Fibroblast of lung (primary cell): ENCODE measurements around the gene EPS8L2. TPM values are rescaled to one million over a fixed set of nuclear protein-coding genes. Genes with fewer than 3 reads are reported as not detected.

Source experiments
- DNase-seq, 2 donors: peaks; one replicate each; pipeline versions ENCODE4 v3.0.0 to v3.0.0-alpha.2; 2010; ENCODE audit warnings: low read depth in 2 of 2
- H2AFZ ChIP-seq: 2 replicates; pipeline ENCODE4 v1.5.1; 2012; ENCODE audit warnings: low read length, control low read depth, inconsistent platforms
- H3K27ac ChIP-seq: 2 replicates; pipeline ENCODE4 v1.5.1; 2011; ENCODE audit warnings: low read length, control low read depth; ENCODE audit not compliant: insufficient read depth
- H3K27me3 ChIP-seq: 2 replicates; pipeline ENCODE4 v1.5.1; 2011; ENCODE audit warnings: mild to moderate bottlenecking, low read length; ENCODE audit not compliant: control insufficient read depth, insufficient read depth
- H3K36me3 ChIP-seq: 2 replicates; pipeline ENCODE4 v1.5.1; 2011; ENCODE audit warnings: low read length; ENCODE audit not compliant: control insufficient read depth, insufficient read depth
- H3K4me1 ChIP-seq: 2 replicates; pipeline ENCODE4 v1.5.1; 2011; ENCODE audit warnings: low read length; ENCODE audit not compliant: control insufficient read depth, insufficient read depth; ENCODE audit errors: extremely low read depth
- H3K4me2 ChIP-seq: 2 replicates; pipeline ENCODE4 v1.5.1; 2011; ENCODE audit warnings: low read length, control low read depth; ENCODE audit not compliant: insufficient read depth; ENCODE audit errors: extremely low read depth
- H3K4me3 ChIP-seq, 4 experiments: fragments of 200-600 bp in 1 of 4; sonication (generic) in 1 of 4; replicated peaks in 1 of 4; 2 replicates each; pipeline ENCODE4 v1.5.1; 2011 to 2016; ENCODE audit warnings: low read length in 4 of 4, low read depth in 3 of 4, mild to moderate bottlenecking in 3 of 4, control low read depth in 2 of 4, inconsistent platforms in 1 of 4, mixed read lengths in 1 of 4; ENCODE audit not compliant: insufficient read depth in 1 of 4; ENCODE audit errors: control extremely low read depth in 1 of 4
- H3K79me2 ChIP-seq: 2 replicates; pipeline ENCODE4 v1.5.1; 2012; ENCODE audit warnings: mild to moderate bottlenecking, low read length, inconsistent platforms; ENCODE audit not compliant: control insufficient read depth, insufficient read depth
- H3K9ac ChIP-seq: 2 replicates; pipeline ENCODE4 v1.5.1; 2011; ENCODE audit warnings: mild to moderate bottlenecking, low read length, control low read depth; ENCODE audit not compliant: insufficient read depth
- H3K9me3 ChIP-seq: 2 replicates; pipeline ENCODE4 v1.5.1; 2012; ENCODE audit warnings: low read depth, low read length; ENCODE audit not compliant: control insufficient read depth, insufficient read depth
- H4K20me1 ChIP-seq: 2 replicates; pipeline ENCODE4 v1.5.1; 2011; ENCODE audit warnings: low read length; ENCODE audit not compliant: control insufficient read depth, insufficient read depth; ENCODE audit errors: extremely low read depth
- EZH2 ChIP-seq: IDR thresholded peaks from 2 replicates; pipeline ENCODE4 v1.5.1; 2012; ENCODE audit warnings: low read length, control low read depth, mild to moderate bottlenecking; ENCODE audit errors: missing control alignments
- polyA plus RNA-seq, 2 donors: library from polyadenylated mRNA; depleted of rRNA in 1 of 2; stranded (reverse) in 1 of 2; unstranded in 1 of 2; fragments of >200 nt; gene quantifications; 2 replicates each; pipeline ENCODE4 v1.2.1, GENCODE V29; 2011 to 2012; ENCODE audit warnings: missing spikeins in 1 of 2
- total RNA-seq: library from RNA; depleted of rRNA; stranded (reverse); fragments of >200 nt; gene quantifications from 2 replicates; pipeline ENCODE4 v1.2.1, GENCODE V29; 2014
- TF ChIP-seq, protein P1 (sequence below), 2 donors: IDR thresholded peaks in 1 of 2; conservative IDR thresholded peaks in 1 of 2; 1 replicate in 1 of 2; 2 replicates in 1 of 2; pipeline ENCODE4 v1.5.1; 2011 to 2012; ENCODE audit warnings: low read length in 2 of 2, control low read depth in 1 of 2, inconsistent platforms in 1 of 2, low read depth in 1 of 2, mild to moderate bottlenecking in 1 of 2

The EPS8L2 gene
- total and polyA plus RNA-seq, 2 donors (not counting 1 experiment from before 2014, with no cell fraction given), result 18.4 to 54.2 TPM

DNA sequence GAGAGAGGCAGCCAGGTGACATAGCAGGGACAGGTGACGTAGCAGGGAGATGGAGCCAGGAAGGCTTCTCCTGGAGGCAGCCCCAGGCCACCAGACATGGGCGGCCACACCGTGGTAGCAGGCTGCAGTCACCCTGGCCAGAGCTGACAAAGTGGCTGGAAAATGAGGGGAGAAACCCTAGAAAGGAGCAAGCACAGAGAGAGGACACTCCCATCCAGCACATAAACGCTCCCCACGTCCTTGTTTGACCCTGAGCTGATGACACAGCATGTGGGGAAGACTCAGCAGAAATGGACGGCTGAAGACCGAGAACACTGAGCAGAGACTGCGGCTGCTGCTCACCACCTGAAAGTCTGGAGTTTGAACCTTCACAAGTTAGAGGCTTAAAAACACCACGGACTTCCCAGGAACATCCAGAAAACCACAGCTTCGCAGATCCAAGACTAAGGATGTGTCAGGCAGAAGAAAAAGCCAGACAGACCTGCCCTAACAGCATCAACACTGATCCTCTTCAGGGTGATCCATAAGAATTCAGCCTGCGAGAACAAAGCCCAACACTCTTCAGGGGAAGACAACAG, 40.2 kb upstream of the EPS8L2 start:
- H4K20me1 ChIP-seq, result no peaks in the 10 kb centered on the region
- DNase-seq, result peak; percentile 10 to 62
- no peak overlapping the region for H3K9ac ChIP-seq
- no peak overlapping the region for H2AFZ ChIP-seq
- no peaks in the 10 kb centered on the region for H3K27me3 ChIP-seq
- H3K79me2 ChIP-seq, result peaks cover 3% of the 10 kb centered on the region
- H3K4me2 ChIP-seq, result peak overlapping the region; percentile 2
- no peak overlapping the region for H3K4me3 ChIP-seq
- TF ChIP-seq, protein P1, sequence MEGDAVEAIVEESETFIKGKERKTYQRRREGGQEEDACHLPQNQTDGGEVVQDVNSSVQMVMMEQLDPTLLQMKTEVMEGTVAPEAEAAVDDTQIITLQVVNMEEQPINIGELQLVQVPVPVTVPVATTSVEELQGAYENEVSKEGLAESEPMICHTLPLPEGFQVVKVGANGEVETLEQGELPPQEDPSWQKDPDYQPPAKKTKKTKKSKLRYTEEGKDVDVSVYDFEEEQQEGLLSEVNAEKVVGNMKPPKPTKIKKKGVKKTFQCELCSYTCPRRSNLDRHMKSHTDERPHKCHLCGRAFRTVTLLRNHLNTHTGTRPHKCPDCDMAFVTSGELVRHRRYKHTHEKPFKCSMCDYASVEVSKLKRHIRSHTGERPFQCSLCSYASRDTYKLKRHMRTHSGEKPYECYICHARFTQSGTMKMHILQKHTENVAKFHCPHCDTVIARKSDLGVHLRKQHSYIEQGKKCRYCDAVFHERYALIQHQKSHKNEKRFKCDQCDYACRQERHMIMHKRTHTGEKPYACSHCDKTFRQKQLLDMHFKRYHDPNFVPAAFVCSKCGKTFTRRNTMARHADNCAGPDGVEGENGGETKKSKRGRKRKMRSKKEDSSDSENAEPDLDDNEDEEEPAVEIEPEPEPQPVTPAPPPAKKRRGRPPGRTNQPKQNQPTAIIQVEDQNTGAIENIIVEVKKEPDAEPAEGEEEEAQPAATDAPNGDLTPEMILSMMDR (conservative IDR thresholded peaks at IDR 0.05 in 1 of 2, IDR thresholded peaks at IDR 0.05 in 1 of 2; ENCODE audit: low read depth in 1 of 2, low read length in 2 of 2), result no peak
- TF ChIP-seq EZH2, result no peak
- H3K27ac ChIP-seq, result peak overlapping the region; percentile 54
- H3K9me3 ChIP-seq, result no peaks in the 10 kb centered on the region
- no peaks in the 10 kb centered on the region for H3K4me1 ChIP-seq
- H3K36me3 ChIP-seq, result no peaks in the 10 kb centered on the region

DNA sequence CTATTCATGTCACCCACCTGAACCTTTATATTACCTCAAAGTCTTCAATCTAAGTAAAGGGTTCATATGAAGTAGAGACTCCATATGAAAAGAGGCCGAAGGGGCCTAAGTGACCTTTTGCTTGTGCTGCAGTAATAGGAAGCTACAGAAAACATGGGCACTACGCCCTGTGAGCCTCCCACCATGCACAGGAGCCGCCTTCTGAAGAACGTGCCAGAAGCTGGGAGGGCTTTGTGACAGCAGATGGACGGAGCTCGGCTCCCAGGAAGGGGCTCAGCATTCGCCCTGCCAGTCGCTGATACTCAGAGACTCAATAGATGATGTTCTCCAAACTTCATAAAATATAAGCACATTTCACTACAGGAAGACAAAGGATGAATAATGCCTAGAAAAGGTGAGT, 32.2 kb upstream of the EPS8L2 start:
- no peaks in the 10 kb centered on the region for H4K20me1 ChIP-seq
- no peak overlapping the region for H3K4me2 ChIP-seq
- TF ChIP-seq EZH2, result no peak
- TF ChIP-seq, protein P1 (conservative IDR thresholded peaks at IDR 0.05 in 1 of 2, IDR thresholded peaks at IDR 0.05 in 1 of 2; ENCODE audit: low read depth in 1 of 2, low read length in 2 of 2), result no peak
- H3K9ac ChIP-seq, result no peak overlapping the region
- no peak overlapping the region for H3K4me3 ChIP-seq
- H3K4me1 ChIP-seq, result no peaks in the 10 kb centered on the region
- H3K9me3 ChIP-seq, result no peaks in the 10 kb centered on the region
- no peaks in the 10 kb centered on the region for H3K27me3 ChIP-seq
- no peak overlapping the region for H3K27ac ChIP-seq
- no peak overlapping the region for H2AFZ ChIP-seq
- no peak for DNase-seq
- peaks cover 9% of the 10 kb centered on the region for H3K36me3 ChIP-seq
- no peaks in the 10 kb centered on the region for H3K79me2 ChIP-seq

DNA sequence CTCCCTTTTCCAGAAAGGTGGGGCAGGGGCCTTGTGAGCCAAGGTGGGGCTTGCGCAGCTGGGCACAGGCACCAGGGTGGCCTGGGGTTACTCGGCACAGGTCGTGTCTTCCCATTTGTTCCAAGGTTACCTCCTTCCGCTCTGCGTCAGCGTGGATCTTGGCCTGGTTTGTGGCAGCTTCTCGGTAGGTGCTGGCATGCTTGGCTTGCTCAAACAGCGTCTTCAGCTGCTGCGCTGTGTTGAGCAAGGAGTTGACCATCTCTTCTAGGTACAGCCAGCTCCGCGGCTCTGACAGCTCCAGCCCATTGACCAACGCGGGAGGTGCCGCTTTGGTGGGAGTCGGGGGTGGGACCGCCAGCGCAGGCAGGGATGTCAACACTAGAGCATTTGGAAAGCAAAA, 31.6 kb upstream of the EPS8L2 start:
- no peak for DNase-seq
- H2AFZ ChIP-seq, result no peak overlapping the region
- no peak overlapping the region for H3K4me2 ChIP-seq
- H3K36me3 ChIP-seq, result peaks cover 10% of the 10 kb centered on the region
- H3K79me2 ChIP-seq, result no peaks in the 10 kb centered on the region
- no peaks in the 10 kb centered on the region for H3K4me1 ChIP-seq
- no peaks in the 10 kb centered on the region for H3K9me3 ChIP-seq
- no peak overlapping the region for H3K9ac ChIP-seq
- H4K20me1 ChIP-seq, result no peaks in the 10 kb centered on the region
- no peak overlapping the region for H3K27ac ChIP-seq
- TF ChIP-seq, protein P1 (conservative IDR thresholded peaks at IDR 0.05 in 1 of 2, IDR thresholded peaks at IDR 0.05 in 1 of 2; ENCODE audit: low read depth in 1 of 2, low read length in 2 of 2), result no peak
- no peak for TF ChIP-seq EZH2
- no peak overlapping the region for H3K4me3 ChIP-seq
- no peaks in the 10 kb centered on the region for H3K27me3 ChIP-seq
